Stomach (tissue), 4 donors: ENCODE data around the gene RAD23A.

Source experiments
- EP300 ChIP-seq: sonication (generic); formaldehyde crosslinking; IDR thresholded peaks from one replicate; pipeline ENCODE4 v1.6.1; 2017; ENCODE audit warnings: antibody characterized with exemption
- POLR2A ChIP-seq, 4 donors: fragments of 450-650 bp; IDR thresholded peaks; one replicate each; pipeline ENCODE4 v1.6.1; 2016; ENCODE audit warnings: antibody characterized with exemption in 4 of 4, control low read depth in 2 of 4, mild to moderate bottlenecking in 1 of 4, moderate library complexity in 1 of 4
- POLR2AphosphoS5 ChIP-seq, 3 donors: sonication (generic); formaldehyde crosslinking; IDR thresholded peaks; one replicate each; pipeline ENCODE4 v1.6.1; 2016; ENCODE audit warnings: antibody characterized with exemption in 3 of 3
- TF ChIP-seq, protein P1 (sequence below), 7 experiments: fragments of 450-650 bp in 4 of 7; fragments of 200-600 bp in 3 of 7; sonication (generic) in 3 of 7; IDR thresholded peaks; one replicate each; pipeline ENCODE4 v1.5.1; 2016 to 2019; ENCODE audit warnings: antibody characterized with exemption in 7 of 7, control low read depth in 2 of 7, mild to moderate bottlenecking in 1 of 7

DNA sequence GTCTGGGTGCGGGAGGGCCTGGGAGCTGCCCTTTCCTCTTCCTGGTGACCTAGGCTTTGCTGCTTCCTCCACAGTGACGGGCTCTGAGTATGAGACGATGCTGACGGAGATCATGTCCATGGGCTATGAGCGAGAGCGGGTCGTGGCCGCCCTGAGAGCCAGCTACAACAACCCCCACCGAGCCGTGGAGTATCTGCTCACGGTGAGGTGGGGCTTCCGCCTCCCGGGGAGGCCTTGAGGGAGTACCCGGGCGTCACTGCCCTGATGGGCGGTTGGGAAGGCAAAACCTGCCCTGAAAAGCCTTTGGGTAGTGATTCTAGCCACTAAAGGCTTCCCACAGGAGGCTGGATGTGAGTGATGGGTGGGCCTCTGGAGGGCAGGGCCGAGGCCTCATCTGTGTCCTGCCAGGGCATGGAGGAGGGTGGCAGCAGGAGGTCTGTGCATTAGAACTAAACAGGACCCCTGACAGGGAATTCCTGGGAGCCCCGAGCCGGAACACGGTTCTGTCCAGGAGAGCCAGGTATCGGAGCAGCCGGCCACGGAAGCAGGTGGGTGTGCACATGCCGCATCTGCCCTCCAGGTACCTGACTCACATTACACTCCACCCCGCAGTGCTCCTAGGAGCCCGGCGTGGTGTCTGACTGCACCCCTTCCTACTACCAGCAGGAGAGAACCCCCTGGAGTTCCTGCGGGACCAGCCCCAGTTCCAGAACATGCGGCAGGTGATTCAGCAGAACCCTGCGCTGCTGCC lies 3.1 kb downstream of the RAD23A start:
- TF ChIP-seq, protein P1, sequence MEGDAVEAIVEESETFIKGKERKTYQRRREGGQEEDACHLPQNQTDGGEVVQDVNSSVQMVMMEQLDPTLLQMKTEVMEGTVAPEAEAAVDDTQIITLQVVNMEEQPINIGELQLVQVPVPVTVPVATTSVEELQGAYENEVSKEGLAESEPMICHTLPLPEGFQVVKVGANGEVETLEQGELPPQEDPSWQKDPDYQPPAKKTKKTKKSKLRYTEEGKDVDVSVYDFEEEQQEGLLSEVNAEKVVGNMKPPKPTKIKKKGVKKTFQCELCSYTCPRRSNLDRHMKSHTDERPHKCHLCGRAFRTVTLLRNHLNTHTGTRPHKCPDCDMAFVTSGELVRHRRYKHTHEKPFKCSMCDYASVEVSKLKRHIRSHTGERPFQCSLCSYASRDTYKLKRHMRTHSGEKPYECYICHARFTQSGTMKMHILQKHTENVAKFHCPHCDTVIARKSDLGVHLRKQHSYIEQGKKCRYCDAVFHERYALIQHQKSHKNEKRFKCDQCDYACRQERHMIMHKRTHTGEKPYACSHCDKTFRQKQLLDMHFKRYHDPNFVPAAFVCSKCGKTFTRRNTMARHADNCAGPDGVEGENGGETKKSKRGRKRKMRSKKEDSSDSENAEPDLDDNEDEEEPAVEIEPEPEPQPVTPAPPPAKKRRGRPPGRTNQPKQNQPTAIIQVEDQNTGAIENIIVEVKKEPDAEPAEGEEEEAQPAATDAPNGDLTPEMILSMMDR (IDR thresholded peaks at IDR 0.05) = no peak
- TF ChIP-seq POLR2AphosphoS5 (IDR thresholded peaks at IDR 0.05) (no peak), POLR2A (IDR thresholded peaks at IDR 0.05) (no peak), EP300 (no peak)
